Skin of body (tissue), 2 donors: ENCODE results near the gene NTN3. TPM values are rescaled to one million over a fixed set of nuclear protein-coding genes. Genes with fewer than 3 reads are reported as not detected.
"Not testable (repeated sequence)": the region's sequence is repeated elsewhere in the genome, so short reads cannot be mapped to it uniquely, and the experiment has no call there.

Experiments used
- DNase-seq: peaks from one replicate; lab custom pipeline; 2025; lab: John Stamatoyannopoulos, UW
- total RNA-seq: library from RNA; depleted of rRNA; stranded (reverse); fragments of >200 nt; gene quantifications from one replicate; pipeline ENCODE4 v1.2.3, GENCODE V29; 2014

The NTN3 gene
- total RNA-seq, 1 donor from 2014 or later = 3.4 TPM

DNA sequence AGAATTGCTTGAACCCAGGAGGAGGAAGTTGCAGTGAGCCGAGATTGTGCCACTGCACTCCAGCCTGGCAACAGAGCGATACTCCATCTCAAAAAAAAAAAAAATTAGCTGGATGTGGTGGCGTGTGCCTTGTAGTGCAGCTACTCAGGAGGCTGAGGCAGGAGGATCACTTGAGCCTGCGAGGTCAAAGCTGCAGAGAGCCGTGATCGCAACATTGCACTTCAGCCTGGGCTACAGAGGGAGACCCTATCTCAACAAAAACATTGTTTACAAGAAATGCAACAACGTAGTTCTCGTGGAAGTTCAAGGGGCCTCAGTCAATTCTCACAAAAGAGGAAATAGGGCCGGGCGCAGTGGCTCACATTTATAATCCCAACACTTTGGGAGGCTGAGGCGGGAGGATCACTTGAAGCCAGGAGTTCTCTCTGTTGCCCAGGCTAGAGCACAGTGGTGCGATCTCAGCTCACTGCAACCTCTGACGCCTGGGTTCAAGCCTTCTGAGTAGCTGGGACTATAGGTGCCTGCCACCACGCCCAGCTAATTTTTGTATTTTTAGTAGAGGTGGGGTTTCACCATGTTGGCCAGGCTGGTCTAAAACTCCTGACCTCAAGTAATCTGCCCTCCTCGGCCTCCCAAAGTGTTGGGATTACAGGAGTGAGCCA is 29.8 kb upstream of the NTN3 start:
- DNase-seq = not testable (repeated sequence)

DNA sequence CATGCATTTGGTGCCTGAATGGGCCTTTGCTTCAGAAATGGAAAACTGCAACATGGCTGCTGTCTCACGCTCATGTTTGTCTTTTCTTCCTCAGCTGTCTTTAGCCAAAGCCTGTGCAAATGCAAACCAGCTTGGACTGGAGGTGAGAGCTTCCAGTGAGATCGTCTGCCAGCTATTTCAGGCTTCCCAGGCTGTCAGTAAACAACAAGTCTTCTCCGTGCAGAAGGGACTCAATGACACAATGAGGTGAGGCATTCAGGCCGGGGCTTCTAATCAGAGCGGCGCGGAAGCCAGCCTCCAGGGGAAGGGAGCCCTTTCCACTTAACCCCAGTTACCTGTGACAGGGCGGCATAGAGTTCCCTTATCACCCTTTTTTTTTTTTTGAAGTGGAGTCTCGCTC is 27.5 kb upstream of the NTN3 start:
- no peak for DNase-seq

DNA sequence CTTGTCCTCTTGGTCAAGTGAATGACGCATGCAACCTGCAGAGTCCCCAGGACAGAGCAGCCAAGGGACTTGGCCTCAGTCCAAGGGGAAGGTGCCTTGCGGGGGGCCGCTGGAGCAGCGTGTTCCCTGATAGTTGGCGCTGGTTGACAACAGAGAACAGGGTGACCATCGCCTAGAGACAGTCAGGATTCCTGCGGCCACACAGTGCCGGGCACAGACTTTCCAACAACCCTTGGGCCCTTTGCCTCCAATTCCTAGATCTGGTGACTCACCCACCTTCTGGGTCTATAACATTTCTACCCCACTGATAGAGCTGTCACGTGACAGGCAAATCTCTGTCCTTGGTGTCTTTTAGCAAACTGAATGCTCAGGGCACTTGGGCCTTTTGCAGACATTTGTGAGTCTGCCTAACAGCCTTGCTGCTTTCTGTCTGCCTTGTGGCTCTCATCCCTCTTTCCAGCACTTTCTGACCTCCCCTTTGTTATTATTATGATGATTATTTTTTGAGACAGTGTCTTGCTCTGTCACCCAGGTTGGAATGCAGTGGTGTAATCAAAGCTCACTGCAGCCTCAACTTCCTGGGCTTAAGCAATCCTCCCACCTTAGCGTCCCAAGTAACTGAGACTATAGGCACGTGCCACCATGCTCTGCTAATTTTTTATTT is 23.0 kb upstream of the NTN3 start:
- DNase-seq = no peak

DNA sequence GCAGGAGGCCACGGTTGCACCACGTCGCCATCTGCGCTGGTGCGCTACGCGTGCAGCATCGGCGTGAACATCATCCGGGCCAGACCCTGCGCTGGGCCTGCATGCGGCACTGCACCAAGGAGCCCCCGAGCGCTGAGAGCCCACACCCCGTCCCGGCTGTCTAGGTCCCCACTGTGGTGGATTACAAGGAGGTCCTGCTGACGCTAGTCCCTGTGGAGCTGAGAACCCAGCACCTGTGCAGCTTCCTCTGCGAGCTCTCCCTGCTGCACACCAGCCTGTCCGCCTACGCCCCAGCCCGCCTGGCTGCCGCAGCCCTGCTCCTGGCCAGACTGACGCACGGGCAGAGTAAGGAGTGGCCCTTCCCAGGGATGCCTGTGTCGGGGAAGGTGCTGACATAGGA is 22.0 kb upstream of the NTN3 start:
- DNase-seq = no peak

DNA sequence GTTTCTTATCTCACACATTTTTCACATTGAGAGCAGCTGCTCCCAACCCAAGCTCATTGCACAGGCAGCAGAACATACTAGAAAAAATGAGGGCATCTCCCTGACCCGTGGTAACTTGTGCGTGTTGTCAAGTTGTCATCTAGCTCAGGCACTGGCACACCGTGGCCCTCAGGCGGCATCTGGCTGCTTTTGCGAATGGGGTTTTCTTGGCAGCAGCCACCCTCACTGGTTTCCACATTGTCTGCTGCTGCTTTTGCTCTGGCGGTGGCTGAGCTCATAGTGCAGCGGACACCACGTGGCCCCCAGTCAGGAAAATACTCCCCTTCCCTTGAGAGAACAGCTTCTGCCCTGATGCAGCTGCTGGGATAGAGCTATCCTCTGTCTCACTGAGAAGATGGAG is 20.6 kb upstream of the NTN3 start:
- DNase-seq = no peak

DNA sequence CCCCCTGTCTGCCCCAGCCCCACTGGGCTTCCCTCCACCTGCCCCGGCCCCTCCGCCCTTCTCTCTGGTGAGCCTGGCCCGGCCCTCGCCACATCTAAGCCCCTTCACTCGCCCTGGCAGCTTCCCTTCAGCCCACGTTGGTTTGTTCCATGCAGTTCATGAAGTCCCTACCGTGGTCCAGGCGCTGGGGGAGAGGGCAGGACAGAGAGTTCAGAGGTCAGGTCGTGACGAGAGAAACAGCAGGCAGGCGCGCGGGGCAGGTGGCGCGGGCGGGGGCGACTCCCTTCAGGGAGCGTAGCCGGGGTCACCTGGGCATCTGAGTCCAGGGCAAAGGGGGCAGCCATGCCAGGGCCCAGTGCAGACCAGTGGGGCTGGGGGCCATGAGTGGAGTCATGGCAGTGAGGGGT is 20.1 kb upstream of the NTN3 start:
- no peak for DNase-seq

DNA sequence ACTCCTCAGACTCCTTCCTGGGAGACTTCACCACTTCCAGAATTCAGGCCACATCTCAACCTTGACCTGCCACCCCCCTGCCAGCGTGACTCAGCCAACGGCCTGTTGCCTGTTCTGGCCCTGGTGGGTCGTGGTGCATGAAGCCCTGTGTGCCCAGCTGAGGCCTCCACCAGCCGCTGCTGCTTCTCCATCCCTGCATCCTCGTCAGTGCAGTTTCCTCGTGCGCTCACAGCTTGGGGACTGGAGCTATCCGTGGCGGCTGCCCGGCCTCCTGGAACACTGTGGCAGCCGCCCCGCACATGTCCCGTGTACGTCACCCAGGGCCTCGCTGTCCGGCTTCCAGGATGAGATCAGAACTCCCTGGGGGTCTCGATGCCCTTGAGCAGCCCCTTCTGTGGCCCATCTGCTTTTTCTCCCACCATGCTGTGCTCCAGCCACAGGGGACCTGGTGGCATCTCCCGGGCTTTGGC is 19.2 kb upstream of the NTN3 start:
- DNase-seq = no peak

DNA sequence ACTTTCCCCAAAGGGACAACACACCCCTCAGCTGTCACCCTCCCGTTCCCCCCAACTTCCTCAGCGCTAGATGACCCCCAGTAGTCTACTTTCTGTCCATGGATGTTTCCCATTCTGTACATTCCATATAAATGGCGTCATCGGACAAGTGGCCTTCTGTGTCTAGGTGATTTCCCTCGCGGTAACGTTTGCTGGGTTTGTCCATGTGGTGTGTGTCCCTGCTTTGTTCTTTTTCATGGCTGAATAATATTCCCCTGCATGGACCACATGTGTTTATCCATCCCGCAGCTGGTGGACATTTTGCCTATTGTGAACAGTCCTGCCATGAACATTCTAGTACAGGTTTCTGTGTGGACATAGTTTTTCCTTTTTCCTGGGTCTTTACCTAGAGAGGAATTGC is 18.4 kb upstream of the NTN3 start:
- DNase-seq = no peak

DNA sequence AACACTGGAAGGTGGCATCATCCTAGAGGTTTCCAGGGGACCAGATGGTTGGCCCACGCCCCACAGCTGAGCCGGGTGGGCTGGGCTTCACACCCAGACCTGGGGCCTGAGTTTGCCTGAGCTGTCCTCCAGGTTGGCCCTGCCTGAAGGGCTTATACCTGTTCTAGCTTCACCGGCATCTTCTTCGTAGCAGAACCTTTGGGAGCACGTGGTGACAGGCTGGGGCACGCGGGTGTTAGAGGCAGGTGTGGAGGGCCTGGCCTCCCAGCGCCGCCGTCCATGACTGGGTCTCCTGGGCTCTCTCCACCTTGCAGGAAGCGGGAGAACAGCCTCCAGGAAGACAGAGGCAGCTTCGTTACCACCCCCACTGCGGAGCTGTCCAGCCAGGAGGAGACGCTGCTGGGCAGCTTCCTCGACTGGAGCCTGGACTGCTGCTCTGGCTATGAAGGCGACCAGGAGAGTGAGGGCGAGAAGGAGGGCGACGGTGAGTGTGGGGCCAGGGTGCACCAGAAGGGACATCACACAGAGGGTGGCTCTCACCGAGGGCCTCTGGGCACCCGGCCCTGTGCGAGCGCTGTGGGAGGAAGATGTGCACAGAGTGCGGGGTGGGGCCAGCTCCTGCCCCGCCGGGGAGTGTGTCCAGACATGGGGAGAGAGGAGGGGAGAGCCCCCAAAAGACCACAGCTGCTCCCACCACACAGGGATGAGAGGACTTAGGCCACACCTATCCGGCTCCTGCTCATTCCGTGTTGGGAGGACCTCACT is 15.8 kb upstream of the NTN3 start:
- DNase-seq = no peak

DNA sequence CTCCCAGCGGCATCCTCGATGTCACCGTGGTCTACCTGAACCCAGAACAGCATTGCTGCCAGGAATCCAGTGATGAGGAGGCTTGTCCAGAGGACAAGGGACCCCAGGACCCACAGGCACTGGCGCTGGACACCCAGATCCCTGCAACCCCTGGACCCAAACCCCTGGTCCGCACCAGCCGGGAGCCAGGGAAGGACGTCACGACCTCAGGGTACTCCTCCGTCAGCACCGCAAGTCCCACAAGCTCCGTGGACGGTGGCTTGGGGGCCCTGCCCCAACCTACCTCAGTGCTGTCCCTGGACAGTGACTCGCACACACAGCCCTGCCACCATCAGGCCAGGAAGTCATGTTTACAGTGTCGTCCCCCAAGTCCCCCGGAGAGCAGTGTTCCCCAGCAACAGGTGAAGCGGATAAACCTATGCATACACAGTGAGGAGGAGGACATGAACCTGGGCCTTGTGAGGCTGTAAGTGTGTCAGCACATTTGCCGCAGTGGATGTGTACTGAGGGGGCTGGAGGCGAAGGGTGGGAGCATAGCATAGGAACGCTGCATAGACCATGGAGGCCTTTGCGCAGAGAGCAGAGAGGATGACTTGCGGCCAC is 14.4 kb upstream of the NTN3 start:
- no peak for DNase-seq

DNA sequence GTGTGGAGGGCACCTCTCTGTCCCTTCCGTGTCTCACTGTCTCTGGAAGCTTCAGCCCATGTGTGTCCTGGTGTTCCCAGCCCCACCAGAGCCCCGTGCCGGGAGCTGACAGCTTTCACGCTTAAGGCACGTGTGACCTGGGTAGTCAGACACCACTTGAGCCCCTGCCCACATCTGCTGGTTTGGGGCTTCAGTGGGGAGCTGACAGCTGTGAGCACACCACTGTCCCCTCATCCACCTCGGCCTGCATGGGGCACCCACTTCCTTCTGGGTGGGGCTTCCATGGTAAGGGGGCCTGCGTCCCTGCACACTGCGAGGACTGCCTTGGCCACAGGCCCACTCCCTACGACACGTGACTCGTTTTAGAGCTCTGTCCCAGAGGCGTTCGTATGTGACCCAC is 13.8 kb upstream of the NTN3 start:
- DNase-seq = no peak

DNA sequence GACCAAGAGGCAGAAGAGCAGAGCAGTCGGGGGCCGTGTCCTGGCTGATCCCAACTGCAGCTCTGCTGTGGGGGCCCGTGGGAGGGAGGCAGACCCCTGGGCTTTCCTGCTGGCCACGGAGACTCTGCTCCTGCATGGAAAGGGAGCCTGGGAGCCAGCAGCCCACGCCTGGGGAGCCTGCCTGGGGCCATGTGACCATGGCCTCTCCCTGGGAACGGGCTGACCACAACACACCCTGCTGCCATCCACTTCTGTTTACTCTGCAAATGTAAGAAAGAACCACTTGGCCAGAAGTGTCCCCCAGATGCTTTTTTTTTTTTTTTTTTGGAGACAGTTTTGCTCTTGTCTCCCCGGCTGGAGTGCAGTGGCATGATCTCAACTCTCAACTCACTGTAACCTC is 13.2 kb upstream of the NTN3 start:
- no peak for DNase-seq

DNA sequence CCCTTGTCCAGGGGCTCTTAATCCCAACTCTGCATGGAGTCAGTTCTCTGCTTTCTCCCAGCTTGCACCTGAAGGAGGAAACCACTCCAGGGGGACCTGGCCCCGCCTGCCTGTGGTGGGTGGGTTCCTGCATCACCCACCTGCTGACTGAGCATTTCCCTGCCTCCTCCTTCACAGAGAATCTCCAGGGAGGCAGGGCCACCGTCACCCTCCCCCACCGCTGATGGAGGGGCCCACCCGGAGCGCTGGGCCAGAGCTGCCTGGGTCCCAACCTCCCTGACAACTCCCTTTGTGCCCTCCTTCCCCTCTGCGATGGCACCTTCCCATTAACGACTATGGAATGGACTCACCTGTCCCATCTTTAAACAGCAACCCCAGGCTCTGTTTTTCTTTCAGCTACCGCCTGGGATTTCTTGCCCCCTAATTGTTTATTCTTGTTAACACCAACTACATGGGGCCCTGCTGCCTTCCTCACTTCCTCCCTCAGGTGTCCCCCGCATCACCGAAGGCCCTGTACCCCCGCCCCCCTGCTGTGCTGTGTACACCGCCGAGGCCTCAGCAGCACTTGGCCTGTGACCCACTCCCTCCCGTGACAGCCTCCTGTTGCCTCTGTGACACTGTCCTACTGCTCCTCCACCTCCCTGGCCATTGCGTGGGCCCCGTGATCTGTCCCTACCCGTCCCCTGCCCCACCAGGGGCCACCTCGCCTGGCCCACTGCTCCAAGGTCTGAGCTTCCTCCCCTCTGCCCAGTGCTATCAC is 12.0 kb upstream of the NTN3 start:
- DNase-seq = no peak

DNA sequence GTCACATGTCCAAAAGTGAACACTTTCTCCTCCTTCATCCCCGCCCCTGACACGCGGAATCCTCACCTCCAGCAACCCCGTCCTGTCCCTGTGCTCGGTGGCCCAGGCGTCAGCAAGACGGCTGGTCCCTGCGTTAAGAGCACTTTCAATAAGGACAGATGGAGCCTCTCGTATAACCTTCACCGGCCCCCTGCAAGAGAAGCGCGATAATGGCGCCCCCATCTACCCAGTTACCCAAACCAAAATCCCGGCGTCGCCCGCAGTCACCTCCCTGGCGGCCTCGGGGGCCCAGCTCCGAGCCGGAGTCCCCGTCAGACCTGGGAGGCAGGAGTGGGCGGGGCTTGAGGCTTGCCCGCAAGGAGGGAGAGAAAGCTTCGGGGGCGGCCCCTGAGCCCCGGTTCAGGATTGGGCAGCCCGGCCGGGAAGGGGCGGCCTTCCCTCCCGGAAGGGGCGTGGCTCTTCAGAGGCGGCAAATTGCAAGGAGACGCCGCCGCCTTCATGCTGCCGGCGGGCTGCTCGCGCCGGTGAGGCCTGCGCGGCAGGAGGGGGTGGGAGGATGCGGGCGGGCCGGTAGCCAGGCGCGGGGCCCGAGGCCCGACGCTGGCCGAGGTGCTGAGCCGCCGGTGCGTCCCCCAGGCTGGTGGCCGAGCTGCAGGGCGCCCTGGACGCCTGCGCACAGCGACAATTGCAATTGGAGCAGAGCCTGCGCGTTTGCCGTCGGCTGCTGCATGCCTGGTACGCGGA is 11.3 kb upstream of the NTN3 start, which contains the start of gene TEDC2:
TEDC2 (plus strand) TSS at position 463 of the 744 bp plus-strand sequence; CDS start at position 499, 36 bp downstream.
- DNase-seq = peak; percentile 83

DNA sequence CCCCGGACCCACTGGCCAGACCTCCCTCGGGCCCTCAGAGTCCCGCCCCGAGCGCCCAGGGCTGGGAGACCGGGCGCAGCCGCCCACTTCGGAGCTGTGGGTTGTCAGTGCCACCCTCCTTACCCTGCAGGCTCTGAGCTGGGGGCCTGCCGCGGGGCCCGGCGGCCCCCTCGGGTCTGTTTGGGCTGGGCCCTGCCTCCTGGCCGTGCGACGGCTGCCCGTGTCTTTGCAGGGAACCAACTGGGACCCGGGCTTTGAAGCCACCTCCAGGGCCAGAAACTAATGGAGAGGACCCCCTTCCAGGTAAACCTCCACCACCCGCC is 10.7 kb upstream of the NTN3 start:
- no peak for DNase-seq

DNA sequence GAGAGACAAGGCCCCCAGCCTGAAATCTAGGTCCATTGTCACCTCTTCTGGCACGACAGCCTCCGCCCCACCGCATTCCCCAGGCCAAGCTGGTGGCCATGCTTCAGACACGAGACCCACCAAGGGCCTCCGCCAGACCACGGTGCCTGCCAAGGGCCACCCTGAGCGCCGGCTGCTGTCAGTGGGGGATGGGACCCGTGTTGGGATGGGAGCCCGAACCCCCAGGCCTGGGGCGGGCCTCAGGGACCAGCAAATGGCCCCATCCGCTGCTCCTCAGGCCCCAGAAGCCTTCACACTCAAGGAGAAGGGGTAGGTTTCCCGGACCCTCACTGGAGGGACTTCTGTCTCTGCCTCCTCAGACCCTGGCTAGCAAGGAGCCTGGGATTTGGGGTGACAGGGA is 10.2 kb upstream of the NTN3 start:
- no peak for DNase-seq

DNA sequence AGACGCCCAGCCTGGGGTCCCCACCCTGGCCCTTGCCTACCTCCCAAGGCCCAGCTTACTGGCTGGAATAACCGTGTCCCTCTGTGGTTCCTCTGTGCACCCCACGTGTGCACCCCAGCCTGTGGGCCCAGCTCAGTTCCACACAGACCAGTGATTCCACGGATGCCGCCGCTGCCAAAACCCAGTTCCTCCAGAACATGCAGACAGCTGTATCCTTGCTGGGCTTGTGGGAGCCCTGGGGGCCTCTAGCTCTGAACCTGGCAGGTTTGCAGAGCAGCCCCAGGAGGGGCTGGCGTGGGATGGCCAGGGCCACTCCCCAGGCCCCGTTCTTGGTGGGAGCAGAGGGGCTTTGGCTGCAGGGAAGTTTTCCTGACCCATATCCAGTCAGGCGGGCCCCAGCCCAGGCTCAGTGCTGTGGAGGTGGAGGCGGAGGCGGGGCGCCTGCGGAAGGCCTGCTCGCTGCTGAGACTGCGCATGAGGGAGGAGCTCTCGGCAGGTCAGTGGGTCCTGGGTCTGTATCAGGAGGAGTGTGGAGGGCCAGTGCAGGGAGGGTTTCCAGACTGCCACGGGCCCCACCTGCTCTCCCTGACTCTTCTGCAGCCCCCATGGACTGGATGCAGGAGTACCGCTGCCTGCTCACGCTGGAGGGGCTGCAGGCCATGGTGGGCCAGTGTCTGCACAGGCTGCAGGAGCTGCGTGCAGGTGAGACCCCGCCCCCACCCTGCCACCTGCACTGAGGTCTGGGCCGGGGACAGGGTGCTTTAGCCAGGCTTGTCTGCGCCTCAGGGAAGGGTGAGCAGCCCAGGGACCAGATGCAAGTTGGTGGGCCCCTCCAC is 8.8 kb upstream of the NTN3 start:
- DNase-seq = no peak

DNA sequence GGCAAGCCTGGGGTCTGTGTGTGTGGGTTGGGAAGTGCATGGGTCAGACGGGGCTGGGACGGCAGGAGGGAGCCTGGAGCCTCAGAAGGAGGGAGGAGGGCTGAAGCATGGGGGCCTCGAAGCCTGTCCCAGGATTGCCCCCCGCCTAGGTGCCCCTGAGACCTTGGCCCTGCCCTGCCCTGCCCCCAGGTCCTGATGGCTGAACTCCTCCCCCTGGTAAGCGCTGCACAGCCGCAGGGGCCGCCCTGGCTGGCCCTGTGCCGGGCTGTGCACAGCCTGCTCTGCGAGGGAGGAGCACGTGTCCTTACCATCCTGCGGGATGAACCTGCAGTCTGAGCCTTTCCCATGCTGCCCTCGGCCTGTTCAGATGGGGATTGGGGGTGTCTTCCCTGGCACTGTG is 6.8 kb upstream of the NTN3 start:
- DNase-seq = no peak

DNA sequence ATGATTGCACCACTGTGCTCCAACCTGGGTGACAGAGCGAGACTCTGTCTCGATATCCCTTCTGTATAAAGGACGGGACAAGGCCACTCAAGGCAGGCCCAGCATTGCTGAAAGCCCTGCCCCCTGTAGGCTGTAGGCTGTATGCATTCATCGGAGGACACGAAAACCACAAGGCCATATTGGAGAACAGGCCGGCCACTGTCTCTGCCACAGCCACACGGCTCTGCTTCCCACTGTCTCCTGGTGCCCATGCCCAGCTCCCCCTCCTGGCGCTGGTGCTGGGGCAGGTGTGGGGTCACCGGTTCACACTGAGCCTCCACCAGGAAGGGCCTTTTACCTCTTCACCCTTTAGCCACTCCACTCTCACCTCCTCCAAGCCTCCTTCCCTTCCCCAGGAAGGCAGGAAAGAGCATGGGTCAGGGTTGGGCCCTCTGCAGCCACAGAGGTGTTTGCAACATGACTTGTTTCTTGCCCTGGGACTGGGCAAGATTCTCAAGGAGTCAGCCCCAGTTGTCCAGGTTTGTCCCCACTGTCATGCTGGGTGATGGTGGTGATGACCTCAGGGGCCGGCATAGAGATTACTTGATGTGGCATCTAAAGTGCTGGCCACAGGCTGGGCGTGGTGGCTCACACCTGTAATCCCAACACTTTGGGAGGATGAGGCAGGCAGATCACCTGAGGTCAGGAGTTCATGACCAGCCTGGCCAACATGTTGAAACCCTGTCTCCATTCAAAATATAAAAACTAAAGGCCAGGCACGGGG is 5.3 kb upstream of the NTN3 start:
- DNase-seq = no peak
